ENCODE measurements around the gene SUFU.
"Not testable (repeated sequence)": the region's sequence is repeated elsewhere in the genome, so short reads cannot be mapped to it uniquely, and the experiment has no call there.

The SUFU gene

GRCh38 chr10:102534333-102534732 is 30.6 kb downstream of the SUFU start:
- H3K36me3 ChIP-seq (ENCODE audit: control insufficient read depth, insufficient read depth, low read length), result no peaks in the 10 kb centered on the region; the same call in 1 of the 2 replicates
- DNase-seq (ENCODE audit: extremely low read depth, insufficient read length), result no peak
- H3K27me3 ChIP-seq (replicated peaks; ENCODE audit: control insufficient read depth, insufficient read depth, low read length), result no peaks in the 10 kb centered on the region
- TF ChIP-seq CTCF (IDR thresholded peaks at IDR 0.05; ENCODE audit: insufficient read depth, low read length, poor library complexity, severe bottlenecking), result no peak
- H3K4me3 ChIP-seq (replicated peaks; ENCODE audit: low read depth, low read length), result no peak overlapping the region

GRCh38 chr10:102534966-102535365 is 31.2 kb downstream of the SUFU start:
- DNase-seq (ENCODE audit: extremely low read depth, insufficient read length); H3K36me3 ChIP-seq (ENCODE audit: control insufficient read depth, insufficient read depth, low read length); H3K4me3 ChIP-seq (replicated peaks; ENCODE audit: low read depth, low read length); H3K27me3 ChIP-seq (replicated peaks; ENCODE audit: control insufficient read depth, insufficient read depth, low read length): not testable (repeated sequence)

- no peak overlapping the region for H3K4me3 ChIP-seq (replicated peaks; ENCODE audit: low read depth, low read length)
- no peak for TF ChIP-seq CTCF (IDR thresholded peaks at IDR 0.05; ENCODE audit: insufficient read depth, low read length, poor library complexity, severe bottlenecking)
- DNase-seq (ENCODE audit: extremely low read depth, insufficient read length), result no peak
Measured at GRCh38 chr10:102535481-102536147, 31.8 kb downstream of the SUFU start.

GRCh38 chr10:102537367-102537766 is 33.6 kb downstream of the SUFU start:
- no peak for TF ChIP-seq CTCF (IDR thresholded peaks at IDR 0.05; ENCODE audit: insufficient read depth, low read length, poor library complexity, severe bottlenecking)
- no peaks in the 10 kb centered on the region; the same call in 1 of the 2 replicates for H3K36me3 ChIP-seq (ENCODE audit: control insufficient read depth, insufficient read depth, low read length)
- peak; percentile 19 for DNase-seq (ENCODE audit: extremely low read depth, insufficient read length)

More at GRCh38 chr10:102535481-102536147, 31.8 kb downstream of the SUFU start:
- no peaks in the 10 kb centered on the region; the same call in 1 of the 2 replicates for H3K36me3 ChIP-seq (ENCODE audit: control insufficient read depth, insufficient read depth, low read length)
- H3K27me3 ChIP-seq (replicated peaks; ENCODE audit: control insufficient read depth, insufficient read depth, low read length), result no peaks in the 10 kb centered on the region

GRCh38 chr10:102537948-102538347 is 34.2 kb downstream of the SUFU start:
- no peaks in the 10 kb centered on the region for H3K27me3 ChIP-seq (replicated peaks; ENCODE audit: control insufficient read depth, insufficient read depth, low read length)
- no peak overlapping the region for H3K4me3 ChIP-seq (replicated peaks; ENCODE audit: low read depth, low read length)
- no peaks in the 10 kb centered on the region; the same call in 1 of the 2 replicates for H3K36me3 ChIP-seq (ENCODE audit: control insufficient read depth, insufficient read depth, low read length)
- DNase-seq (ENCODE audit: extremely low read depth, insufficient read length), result no peak
- TF ChIP-seq CTCF (IDR thresholded peaks at IDR 0.05; ENCODE audit: insufficient read depth, low read length, poor library complexity, severe bottlenecking), result no peak

More at GRCh38 chr10:102537367-102537766, 33.6 kb downstream of the SUFU start:
- H3K4me3 ChIP-seq (replicated peaks; ENCODE audit: low read depth, low read length), result no peak overlapping the region
- no peaks in the 10 kb centered on the region for H3K27me3 ChIP-seq (replicated peaks; ENCODE audit: control insufficient read depth, insufficient read depth, low read length)

- H3K27me3 ChIP-seq (replicated peaks; ENCODE audit: control insufficient read depth, insufficient read depth, low read length), result no peaks in the 10 kb centered on the region
- DNase-seq (ENCODE audit: extremely low read depth, insufficient read length), result no peak
- no peak for TF ChIP-seq CTCF (IDR thresholded peaks at IDR 0.05; ENCODE audit: insufficient read depth, low read length, poor library complexity, severe bottlenecking)
- no peak overlapping the region for H3K4me3 ChIP-seq (replicated peaks; ENCODE audit: low read depth, low read length)
- H3K36me3 ChIP-seq (ENCODE audit: control insufficient read depth, insufficient read depth, low read length), result no peaks in the 10 kb centered on the region; the same call in 1 of the 2 replicates
Measured at GRCh38 chr10:102538811-102539210, 35.0 kb downstream of the SUFU start.
